MM.1S (cell line): ENCODE data around the gene GRPEL2.

Experiments
- DNase-seq: peaks from one replicate; pipeline ENCODE4 v3.0.0-alpha.2; 2015
- H2AFZ ChIP-seq: fragments of 300-600 bp; sonication (generic); 2 replicates; pipeline ENCODE4 v1.6.0; 2016; ENCODE audit warnings: antibody characterized with exemption, low read length
- H3F3A ChIP-seq: fragments of 300-600 bp; sonication (generic); 2 replicates; pipeline ENCODE4 v1.6.1; 2016; ENCODE audit warnings: mild to moderate bottlenecking, antibody characterized with exemption, low read length, moderate library complexity, mixed read lengths; ENCODE audit not compliant: insufficient read depth
- H3K27ac ChIP-seq: fragments of 300-600 bp; sonication (generic); 2 replicates; pipeline ENCODE4 v1.5.1; 2016; ENCODE audit warnings: mild to moderate bottlenecking, low read length
- H3K27me3 ChIP-seq: fragments of 300-600 bp; sonication (generic); replicated peaks from 2 replicates; pipeline ENCODE4 v1.6.0; 2016; ENCODE audit warnings: low read length; ENCODE audit not compliant: insufficient read depth
- H3K36me3 ChIP-seq: fragments of 300-600 bp; sonication (generic); replicated peaks from 2 replicates; pipeline ENCODE4 v1.6.1; 2016; ENCODE audit warnings: mild to moderate bottlenecking, low read length, mixed read lengths; ENCODE audit not compliant: insufficient read depth
- H3K4me1 ChIP-seq: fragments of 300-600 bp; sonication (generic); 2 replicates; pipeline ENCODE4 v1.6.1; 2016; ENCODE audit warnings: low read length, mixed read lengths
- H3K4me2 ChIP-seq: fragments of 300-600 bp; sonication (generic); 2 replicates; pipeline ENCODE4 v1.6.0; 2016; ENCODE audit warnings: low read depth, low read length
- H3K4me3 ChIP-seq: fragments of 300-600 bp; sonication (generic); 2 replicates; pipeline ENCODE4 v1.5.1; 2016; ENCODE audit warnings: low read length, mixed read lengths
- H3K79me2 ChIP-seq: fragments of 300-600 bp; sonication (generic); 2 replicates; pipeline ENCODE4 v1.6.1; 2016; ENCODE audit warnings: mixed run types, low read length, mixed read lengths
- H3K9ac ChIP-seq: fragments of 300-600 bp; sonication (generic); 2 replicates; pipeline ENCODE4 v1.6.1; 2016; ENCODE audit warnings: low read length, mixed read lengths
- H3K9me2 ChIP-seq: fragments of 300-600 bp; sonication (generic); replicated peaks from 2 replicates; pipeline ENCODE4 v1.6.1; 2016; ENCODE audit warnings: mild to moderate bottlenecking, low read length, mixed read lengths; ENCODE audit not compliant: insufficient read depth
- H3K9me3 ChIP-seq: fragments of 300-600 bp; sonication (generic); replicated peaks from 2 replicates; pipeline ENCODE4 v1.6.1; 2016; ENCODE audit warnings: mild to moderate bottlenecking, low read length, mixed read lengths; ENCODE audit not compliant: insufficient read depth
- H4K20me1 ChIP-seq: fragments of 300-600 bp; sonication (generic); 2 replicates; pipeline ENCODE4 v1.6.1; 2016; ENCODE audit warnings: mild to moderate bottlenecking, low read length, moderate library complexity, mixed read lengths; ENCODE audit not compliant: insufficient read depth
- EZH2 ChIP-seq: fragments of 300-600 bp; sonication (generic); optimal IDR thresholded peaks from 2 replicates; pipeline ENCODE3; 2017; ENCODE audit warnings: low read depth, mild to moderate bottlenecking, antibody characterized with exemption, low read length, mixed read lengths
- EZH2phosphoT487 ChIP-seq: fragments of 300-600 bp; sonication (generic); IDR thresholded peaks from 2 replicates; pipeline ENCODE4 v1.6.1; 2018; ENCODE audit warnings: antibody characterized with exemption, low read length
- TF ChIP-seq, protein P1 (sequence below): fragments of 300-600 bp; sonication (generic); IDR thresholded peaks from 2 replicates; pipeline ENCODE4 v1.5.1; 2016; ENCODE audit warnings: antibody characterized with exemption, low read length, mixed read lengths

The GRPEL2 gene

DNA sequence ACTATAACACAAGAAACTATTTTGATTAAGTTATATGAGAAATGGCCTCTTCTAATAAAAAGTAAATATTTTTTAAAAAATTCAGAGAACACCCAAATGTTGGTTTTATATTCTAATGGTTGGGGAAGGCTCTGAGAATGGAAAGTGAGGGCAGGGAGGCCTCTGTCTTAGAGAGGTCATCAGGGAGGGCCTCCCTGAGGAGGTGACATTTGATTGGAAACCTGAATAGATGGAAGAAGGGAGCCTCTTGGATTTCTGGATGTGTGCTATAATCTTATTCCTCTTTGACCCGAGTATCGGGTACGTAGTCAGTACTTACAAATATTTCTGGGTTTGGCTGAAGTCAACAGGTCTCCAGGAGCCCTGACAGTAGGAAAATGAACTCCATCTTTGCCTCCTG is 26.1 kb upstream of the GRPEL2 start:
- H4K20me1 ChIP-seq, result no peaks in the 10 kb centered on the region
- no peak overlapping the region for H3K4me2 ChIP-seq
- no peak for DNase-seq
- H3K79me2 ChIP-seq, result no peaks in the 10 kb centered on the region
- H2AFZ ChIP-seq, result no peak overlapping the region
- H3K4me1 ChIP-seq, result peaks cover 6% of the 10 kb centered on the region; the same call in 1 of the 2 replicates
- no peak overlapping the region for H3K9ac ChIP-seq
- H3K9me2 ChIP-seq, result no peaks in the 10 kb centered on the region
- H3F3A ChIP-seq, result no peaks in the 10 kb centered on the region
- H3K27ac ChIP-seq, result no peak overlapping the region
- no peak overlapping the region for H3K4me3 ChIP-seq
- TF ChIP-seq EZH2phosphoT487, result no peak
- TF ChIP-seq EZH2, result no peak
- TF ChIP-seq, protein P1, sequence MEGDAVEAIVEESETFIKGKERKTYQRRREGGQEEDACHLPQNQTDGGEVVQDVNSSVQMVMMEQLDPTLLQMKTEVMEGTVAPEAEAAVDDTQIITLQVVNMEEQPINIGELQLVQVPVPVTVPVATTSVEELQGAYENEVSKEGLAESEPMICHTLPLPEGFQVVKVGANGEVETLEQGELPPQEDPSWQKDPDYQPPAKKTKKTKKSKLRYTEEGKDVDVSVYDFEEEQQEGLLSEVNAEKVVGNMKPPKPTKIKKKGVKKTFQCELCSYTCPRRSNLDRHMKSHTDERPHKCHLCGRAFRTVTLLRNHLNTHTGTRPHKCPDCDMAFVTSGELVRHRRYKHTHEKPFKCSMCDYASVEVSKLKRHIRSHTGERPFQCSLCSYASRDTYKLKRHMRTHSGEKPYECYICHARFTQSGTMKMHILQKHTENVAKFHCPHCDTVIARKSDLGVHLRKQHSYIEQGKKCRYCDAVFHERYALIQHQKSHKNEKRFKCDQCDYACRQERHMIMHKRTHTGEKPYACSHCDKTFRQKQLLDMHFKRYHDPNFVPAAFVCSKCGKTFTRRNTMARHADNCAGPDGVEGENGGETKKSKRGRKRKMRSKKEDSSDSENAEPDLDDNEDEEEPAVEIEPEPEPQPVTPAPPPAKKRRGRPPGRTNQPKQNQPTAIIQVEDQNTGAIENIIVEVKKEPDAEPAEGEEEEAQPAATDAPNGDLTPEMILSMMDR, result no peak
- no peaks in the 10 kb centered on the region for H3K9me3 ChIP-seq
- H3K36me3 ChIP-seq, result no peaks in the 10 kb centered on the region
- H3K27me3 ChIP-seq, result no peaks in the 10 kb centered on the region

DNA sequence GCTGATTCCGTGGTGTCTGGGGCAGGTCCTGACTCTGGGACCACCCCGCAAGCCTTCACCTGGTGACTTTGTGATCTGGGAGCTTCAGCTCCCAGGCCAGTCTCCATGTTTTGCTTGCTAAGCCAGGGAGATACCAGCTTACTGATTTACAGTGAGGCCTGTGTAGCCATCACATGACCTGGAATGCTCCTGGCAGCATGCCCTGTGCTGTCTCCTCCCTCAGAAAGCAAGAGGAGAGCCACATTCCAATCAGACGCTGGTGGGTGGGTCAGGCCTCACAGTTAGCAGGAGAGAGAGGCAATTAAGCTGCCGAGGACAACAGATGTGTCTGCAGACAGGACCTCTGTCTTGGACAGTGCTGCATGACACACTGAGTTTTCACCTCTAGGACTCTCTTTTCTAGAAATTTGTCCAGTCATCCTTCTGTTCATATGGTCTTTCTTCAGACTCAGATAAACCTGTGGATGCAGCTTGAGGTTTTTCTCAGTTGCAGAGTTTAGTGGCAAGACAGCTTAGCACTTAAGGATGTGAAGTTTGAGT is 24.4 kb upstream of the GRPEL2 start:
- Histone ChIP-seq H3K4me3 (no peak overlapping the region), H3K27me3 (no peaks in the 10 kb centered on the region), H2AFZ (no peak overlapping the region), H3K9ac (no peak overlapping the region), H3K36me3 (no peaks in the 10 kb centered on the region), H3K9me3 (no peaks in the 10 kb centered on the region), H3K79me2 (no peaks in the 10 kb centered on the region), H3K4me2 (no peak overlapping the region), H3K9me2 (no peaks in the 10 kb centered on the region), H3K27ac (no peak overlapping the region), H3K4me1 (peaks cover 6% of the 10 kb centered on the region; the same call in 1 of the 2 replicates), H4K20me1 (no peaks in the 10 kb centered on the region), H3F3A (no peaks in the 10 kb centered on the region)
- TF ChIP-seq EZH2 (no peak), EZH2phosphoT487 (no peak)
- DNase-seq, result no peak

GRCh38 chr5:149322518-149322917 is 22.8 kb upstream of the GRPEL2 start:
- Histone ChIP-seq H3K36me3 (no peaks in the 10 kb centered on the region), H4K20me1 (no peaks in the 10 kb centered on the region), H3K27me3 (no peaks in the 10 kb centered on the region), H3F3A (no peaks in the 10 kb centered on the region), H3K27ac (no peak overlapping the region), H3K4me1 (peaks cover 3% of the 10 kb centered on the region; the same call in 1 of the 2 replicates), H3K4me3 (no peak overlapping the region), H3K79me2 (no peaks in the 10 kb centered on the region), H3K4me2 (no peak overlapping the region), H3K9me2 (no peaks in the 10 kb centered on the region), H2AFZ (no peak overlapping the region), H3K9me3 (no peaks in the 10 kb centered on the region), H3K9ac (no peak overlapping the region)
- DNase-seq, result no peak
- TF ChIP-seq EZH2phosphoT487, result no peak

DNA sequence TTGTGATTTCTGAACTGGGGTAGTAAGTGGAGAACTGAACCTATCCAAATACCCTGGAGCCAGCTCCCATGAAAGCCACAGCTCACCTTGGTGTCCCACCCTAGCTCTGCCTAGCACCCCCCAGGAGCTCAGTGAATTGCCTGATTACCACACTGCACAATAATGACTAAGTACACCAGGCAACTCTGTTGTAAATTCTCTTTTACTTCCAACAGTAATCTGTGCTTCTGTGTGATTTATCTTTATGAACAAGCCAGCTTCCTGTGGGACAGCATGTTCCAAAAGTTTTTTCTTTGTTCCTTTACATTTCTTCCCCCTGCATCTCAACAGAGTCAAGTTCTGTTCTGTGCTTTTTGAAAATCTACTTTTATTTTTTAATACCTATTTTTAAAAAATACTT is 22.1 kb upstream of the GRPEL2 start:
- H3K27me3 ChIP-seq, result no peaks in the 10 kb centered on the region
- DNase-seq, result no peak
- no peak for TF ChIP-seq EZH2phosphoT487
- no peak for TF ChIP-seq EZH2
- TF ChIP-seq, protein P1, result no peak
- no peaks in the 10 kb centered on the region for H3K9me3 ChIP-seq
- no peaks in the 10 kb centered on the region for H4K20me1 ChIP-seq
- H3F3A ChIP-seq, result no peaks in the 10 kb centered on the region
- no peak overlapping the region for H2AFZ ChIP-seq
- H3K27ac ChIP-seq, result no peak overlapping the region
- H3K4me3 ChIP-seq, result no peak overlapping the region
- H3K9me2 ChIP-seq, result no peaks in the 10 kb centered on the region
- H3K79me2 ChIP-seq, result no peaks in the 10 kb centered on the region
- no peaks in the 10 kb centered on the region for H3K4me1 ChIP-seq
- H3K9ac ChIP-seq, result no peak overlapping the region
- H3K36me3 ChIP-seq, result no peaks in the 10 kb centered on the region
- H3K4me2 ChIP-seq, result no peak overlapping the region
